ENCODE measurements around the gene RDM1.

RDM1 gene

DNA sequence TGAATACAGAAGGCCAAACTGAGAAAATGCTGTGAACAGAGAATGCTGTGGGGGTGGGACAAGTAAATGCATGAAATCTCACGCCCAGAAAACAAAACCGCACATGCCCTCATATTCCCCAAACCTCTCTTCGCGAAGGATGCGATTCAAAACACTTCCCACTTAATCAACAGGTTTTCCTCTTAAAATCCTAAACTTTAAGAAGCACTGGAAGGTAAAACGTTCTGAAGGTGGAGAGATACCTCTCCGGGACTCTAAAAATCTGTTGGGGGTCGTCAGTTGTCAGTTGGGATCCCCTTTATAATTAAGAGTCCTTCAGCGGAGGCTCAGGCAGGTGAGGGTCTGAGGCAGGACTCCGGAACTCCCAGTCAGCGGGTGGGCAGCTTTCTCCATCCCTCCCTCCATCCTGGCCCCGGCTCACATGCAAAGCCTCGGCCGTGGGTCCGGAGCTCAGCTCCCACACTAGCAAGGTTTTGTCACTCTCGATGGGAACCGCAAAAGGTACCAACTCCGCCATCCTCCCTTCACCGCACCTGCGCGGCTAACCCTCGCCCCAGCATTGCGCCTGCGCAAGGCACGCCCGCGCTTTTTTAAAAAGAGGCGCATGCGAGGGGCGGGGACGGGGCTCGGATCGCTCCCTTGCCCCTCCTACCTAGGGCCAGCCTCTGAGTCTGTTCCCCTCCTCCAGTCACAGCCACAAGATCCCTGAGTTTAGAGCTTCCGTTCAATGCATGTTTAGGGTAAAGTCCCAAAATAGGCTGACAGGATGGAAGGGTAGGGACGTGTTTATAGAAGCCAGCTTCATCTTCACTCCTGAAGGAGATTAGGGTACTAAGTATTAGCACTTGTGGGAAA lies at the start of gene RDM1:
RDM1 (minus strand) TSS at position 563 of the 855 bp plus-strand sequence; CDS start at position 517, 46 bp downstream.
- Histone ChIP-seq H3K27ac (ENCODE audit: low read length) (no peak within 1 kb of the TSS), H3K4me1 (ENCODE audit: control insufficient read depth, low read depth, low read length) (peaks cover 12% of the 10 kb centered on the region), H3K27me3 (ENCODE audit: control insufficient read depth, insufficient read depth, low read length) (peaks cover 8% of the 10 kb centered on the region), H3K9me3 (ENCODE audit: control insufficient read depth, low read depth, low read length) (no peaks in the 10 kb centered on the region), H3K9ac (ENCODE audit: low read length) (peak within 1 kb of the TSS; percentile 29), H3K4me3 (ENCODE audit: low read length) (peak within 1 kb of the TSS; percentile 86), H3K36me3 (ENCODE audit: control insufficient read depth, low read depth, low read length) (no peaks in the 10 kb centered on the region)

DNA sequence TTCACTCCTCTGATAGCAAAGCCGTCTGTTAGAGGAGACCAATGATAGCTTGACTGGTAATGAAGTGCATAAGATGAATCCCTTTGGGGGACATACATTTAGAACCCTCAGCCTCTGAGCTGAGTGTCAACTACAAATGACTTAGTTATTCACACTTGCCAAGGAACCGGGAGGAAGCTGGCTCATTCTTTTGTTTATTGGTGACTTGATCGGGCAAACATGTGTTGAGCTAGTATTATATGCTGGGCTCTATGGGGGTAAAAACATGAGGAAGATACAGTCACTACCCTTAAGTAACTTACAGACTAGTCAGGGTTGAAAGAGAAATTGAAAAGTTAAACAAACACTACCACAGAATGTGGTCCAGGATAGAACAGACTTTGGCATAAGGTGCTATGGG lies 47.8 kb upstream of the RDM1 start:
- Histone ChIP-seq H3K36me3 (ENCODE audit: control insufficient read depth, low read depth, low read length) (no peaks in the 10 kb centered on the region), H3K4me1 (ENCODE audit: control insufficient read depth, low read depth, low read length) (no peaks in the 10 kb centered on the region), H3K27me3 (ENCODE audit: control insufficient read depth, insufficient read depth, low read length) (no peaks in the 10 kb centered on the region), H3K9me3 (ENCODE audit: control insufficient read depth, low read depth, low read length) (no peaks in the 10 kb centered on the region), H3K27ac (ENCODE audit: low read length) (no peak overlapping the region), H3K4me3 (ENCODE audit: low read length) (no peak overlapping the region), H3K9ac (ENCODE audit: low read length) (no peak overlapping the region)

GRCh38 chr17:35977509-35977908 lies 46.9 kb upstream of the RDM1 start:
- no peaks in the 10 kb centered on the region for H3K4me1 ChIP-seq (ENCODE audit: control insufficient read depth, low read depth, low read length)
- H3K4me3 ChIP-seq (ENCODE audit: low read length), result no peak overlapping the region
- no peaks in the 10 kb centered on the region for H3K27me3 ChIP-seq (ENCODE audit: control insufficient read depth, insufficient read depth, low read length)
- no peaks in the 10 kb centered on the region for H3K9me3 ChIP-seq (ENCODE audit: control insufficient read depth, low read depth, low read length)
- H3K9ac ChIP-seq (ENCODE audit: low read length), result no peak overlapping the region
- no peaks in the 10 kb centered on the region for H3K36me3 ChIP-seq (ENCODE audit: control insufficient read depth, low read depth, low read length)
- no peak overlapping the region for H3K27ac ChIP-seq (ENCODE audit: low read length)

- H3K27me3 ChIP-seq (ENCODE audit: control insufficient read depth, insufficient read depth, low read length), result no peaks in the 10 kb centered on the region
- H3K9me3 ChIP-seq (ENCODE audit: control insufficient read depth, low read depth, low read length), result no peaks in the 10 kb centered on the region
- no peaks in the 10 kb centered on the region for H3K36me3 ChIP-seq (ENCODE audit: control insufficient read depth, low read depth, low read length)
- no peak overlapping the region for H3K27ac ChIP-seq (ENCODE audit: low read length)
- H3K4me1 ChIP-seq (ENCODE audit: control insufficient read depth, low read depth, low read length), result peaks cover 3% of the 10 kb centered on the region
- no peak overlapping the region for H3K9ac ChIP-seq (ENCODE audit: low read length)
- no peak overlapping the region for H3K4me3 ChIP-seq (ENCODE audit: low read length)
Measured at GRCh38 chr17:35973333-35974260, 43.0 kb upstream of the RDM1 start.

GRCh38 chr17:35972945-35973332 lies 42.4 kb upstream of the RDM1 start:
- Histone ChIP-seq H3K36me3 (ENCODE audit: control insufficient read depth, low read depth, low read length) (no peaks in the 10 kb centered on the region), H3K9ac (ENCODE audit: low read length) (no peak overlapping the region), H3K4me3 (ENCODE audit: low read length) (no peak overlapping the region), H3K27ac (ENCODE audit: low read length) (no peak overlapping the region), H3K4me1 (ENCODE audit: control insufficient read depth, low read depth, low read length) (peaks cover 3% of the 10 kb centered on the region), H3K9me3 (ENCODE audit: control insufficient read depth, low read depth, low read length) (no peaks in the 10 kb centered on the region), H3K27me3 (ENCODE audit: control insufficient read depth, insufficient read depth, low read length) (no peaks in the 10 kb centered on the region)

GRCh38 chr17:35972535-35972934 lies 42.0 kb upstream of the RDM1 start:
- Histone ChIP-seq H3K4me1 (ENCODE audit: control insufficient read depth, low read depth, low read length) (peaks cover 3% of the 10 kb centered on the region), H3K9me3 (ENCODE audit: control insufficient read depth, low read depth, low read length) (no peaks in the 10 kb centered on the region), H3K27ac (ENCODE audit: low read length) (no peak overlapping the region), H3K4me3 (ENCODE audit: low read length) (no peak overlapping the region), H3K27me3 (ENCODE audit: control insufficient read depth, insufficient read depth, low read length) (no peaks in the 10 kb centered on the region), H3K36me3 (ENCODE audit: control insufficient read depth, low read depth, low read length) (no peaks in the 10 kb centered on the region), H3K9ac (ENCODE audit: low read length) (no peak overlapping the region)

GRCh38 chr17:35972066-35972465 lies 41.5 kb upstream of the RDM1 start:
- Histone ChIP-seq H3K4me3 (ENCODE audit: low read length) (no peak overlapping the region), H3K4me1 (ENCODE audit: control insufficient read depth, low read depth, low read length) (peaks cover 3% of the 10 kb centered on the region), H3K9ac (ENCODE audit: low read length) (no peak overlapping the region), H3K27ac (ENCODE audit: low read length) (no peak overlapping the region), H3K27me3 (ENCODE audit: control insufficient read depth, insufficient read depth, low read length) (no peaks in the 10 kb centered on the region), H3K36me3 (ENCODE audit: control insufficient read depth, low read depth, low read length) (no peaks in the 10 kb centered on the region), H3K9me3 (ENCODE audit: control insufficient read depth, low read depth, low read length) (no peaks in the 10 kb centered on the region)

DNA sequence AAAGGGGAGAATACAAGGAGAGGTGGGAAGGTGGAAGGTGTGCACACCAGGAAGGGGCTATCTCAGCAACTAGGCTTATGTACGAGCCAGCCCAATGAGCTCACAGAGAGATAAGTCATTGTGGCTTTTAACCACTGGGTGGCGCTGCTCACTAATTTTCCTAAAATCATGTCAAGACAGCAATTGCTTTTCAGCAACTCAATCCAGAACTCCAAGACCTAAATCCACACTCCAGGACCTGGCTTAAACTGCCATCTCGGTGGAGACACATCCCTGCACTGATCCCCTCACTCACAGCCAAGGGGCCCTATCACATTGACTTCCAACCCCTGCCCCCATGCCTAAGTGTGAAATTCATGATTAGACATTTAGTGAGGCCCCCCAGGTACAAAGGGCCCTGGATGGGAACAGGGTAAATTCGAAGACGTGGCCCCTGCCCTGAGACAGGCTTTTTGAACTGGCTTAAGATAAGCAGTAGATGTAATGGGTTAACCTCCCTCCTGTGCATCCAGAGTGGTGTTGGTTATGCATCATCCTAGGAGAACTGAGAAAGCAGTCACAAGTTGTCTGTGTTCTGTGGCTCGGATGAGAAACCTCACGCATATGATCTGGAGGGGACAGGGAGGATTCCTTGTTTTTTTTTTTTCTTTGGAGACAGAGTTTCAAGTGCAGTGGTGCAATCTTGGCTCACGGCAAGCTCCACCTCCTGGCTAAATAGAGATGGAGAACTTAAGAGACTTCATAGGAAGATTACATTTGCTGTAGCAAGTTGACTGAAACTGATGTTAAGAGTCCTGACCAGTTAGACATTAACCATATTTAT lies 39.2 kb upstream of the RDM1 start:
- no peak overlapping the region for H3K4me3 ChIP-seq (ENCODE audit: low read length)
- no peak overlapping the region for H3K27ac ChIP-seq (ENCODE audit: low read length)
- no peaks in the 10 kb centered on the region for H3K36me3 ChIP-seq (ENCODE audit: control insufficient read depth, low read depth, low read length)
- H3K4me1 ChIP-seq (ENCODE audit: control insufficient read depth, low read depth, low read length), result peaks cover 3% of the 10 kb centered on the region
- H3K9me3 ChIP-seq (ENCODE audit: control insufficient read depth, low read depth, low read length), result no peaks in the 10 kb centered on the region
- H3K9ac ChIP-seq (ENCODE audit: low read length), result no peak overlapping the region
- no peaks in the 10 kb centered on the region for H3K27me3 ChIP-seq (ENCODE audit: control insufficient read depth, insufficient read depth, low read length)

GRCh38 chr17:35968520-35969054 lies 38.0 kb upstream of the RDM1 start:
- no peak overlapping the region for H3K27ac ChIP-seq (ENCODE audit: low read length)
- H3K27me3 ChIP-seq (ENCODE audit: control insufficient read depth, insufficient read depth, low read length), result no peaks in the 10 kb centered on the region
- no peaks in the 10 kb centered on the region for H3K9me3 ChIP-seq (ENCODE audit: control insufficient read depth, low read depth, low read length)
- no peak overlapping the region for H3K4me3 ChIP-seq (ENCODE audit: low read length)
- H3K36me3 ChIP-seq (ENCODE audit: control insufficient read depth, low read depth, low read length), result no peaks in the 10 kb centered on the region
- H3K4me1 ChIP-seq (ENCODE audit: control insufficient read depth, low read depth, low read length), result peaks cover 3% of the 10 kb centered on the region
- H3K9ac ChIP-seq (ENCODE audit: low read length), result no peak overlapping the region

DNA sequence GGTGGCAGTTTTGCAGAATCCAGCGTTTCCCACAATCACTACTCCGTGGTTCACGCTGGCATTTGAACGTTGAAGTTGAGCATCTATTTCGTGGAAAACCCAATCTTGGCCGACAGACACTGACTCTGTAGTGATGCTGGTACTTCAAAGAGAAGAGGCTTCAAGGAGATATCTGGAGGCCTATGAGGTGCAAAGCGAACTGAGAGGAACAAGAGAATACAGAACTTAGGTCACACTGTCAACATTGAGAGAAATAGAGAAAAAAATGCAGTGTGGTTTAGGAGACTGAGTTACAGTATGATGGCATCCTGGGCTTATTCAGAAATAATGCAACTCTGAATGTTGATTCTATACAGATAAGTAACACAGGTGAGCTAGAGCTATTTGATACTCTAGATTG lies 34.7 kb upstream of the RDM1 start:
- no peaks in the 10 kb centered on the region for H3K27me3 ChIP-seq (ENCODE audit: control insufficient read depth, insufficient read depth, low read length)
- peaks cover 3% of the 10 kb centered on the region for H3K4me1 ChIP-seq (ENCODE audit: control insufficient read depth, low read depth, low read length)
- no peak overlapping the region for H3K9ac ChIP-seq (ENCODE audit: low read length)
- no peaks in the 10 kb centered on the region for H3K9me3 ChIP-seq (ENCODE audit: control insufficient read depth, low read depth, low read length)
- H3K27ac ChIP-seq (ENCODE audit: low read length), result no peak overlapping the region
- no peak overlapping the region for H3K4me3 ChIP-seq (ENCODE audit: low read length)
- no peaks in the 10 kb centered on the region for H3K36me3 ChIP-seq (ENCODE audit: control insufficient read depth, low read depth, low read length)

DNA sequence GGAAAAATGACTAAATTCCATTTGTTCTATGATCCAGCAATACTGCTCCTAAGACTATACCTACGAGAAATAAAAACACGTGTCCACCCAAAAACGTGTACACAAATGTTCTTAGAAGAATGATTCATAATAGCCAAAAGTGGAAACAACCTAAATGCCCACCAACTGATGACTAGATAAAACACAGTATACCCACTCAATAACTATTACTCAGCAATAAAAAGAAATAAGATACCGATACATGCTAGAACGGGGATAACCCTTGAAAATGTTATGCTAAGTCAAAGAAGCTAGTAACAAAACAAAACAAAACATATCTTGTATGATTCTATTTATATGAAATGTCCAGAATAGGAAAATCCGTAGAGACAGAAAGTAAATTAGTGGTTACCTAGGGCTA lies 33.1 kb upstream of the RDM1 start:
- Histone ChIP-seq H3K9ac (ENCODE audit: low read length) (no peak overlapping the region), H3K27me3 (ENCODE audit: control insufficient read depth, insufficient read depth, low read length) (no peaks in the 10 kb centered on the region), H3K27ac (ENCODE audit: low read length) (no peak overlapping the region), H3K4me1 (ENCODE audit: control insufficient read depth, low read depth, low read length) (no peaks in the 10 kb centered on the region), H3K36me3 (ENCODE audit: control insufficient read depth, low read depth, low read length) (no peaks in the 10 kb centered on the region), H3K9me3 (ENCODE audit: control insufficient read depth, low read depth, low read length) (no peaks in the 10 kb centered on the region), H3K4me3 (ENCODE audit: low read length) (no peak overlapping the region)

Measured in iPS-18a (cell line).